VCaP (cell line): ENCODE data around the gene LYZL2.
"Not testable (repeated sequence)": the region's sequence is repeated elsewhere in the genome, so short reads cannot be mapped to it uniquely, and the experiment has no call there.

Experiments used
- H3K27ac ChIP-seq: fragments of 450-650 bp; 2 replicates; pipeline ENCODE4 v1.5.1; 2017
- TF ChIP-seq, protein P1 (sequence below): fragments of 450-650 bp; conservative IDR thresholded peaks from 2 replicates; pipeline ENCODE4 v1.5.1; 2017; ENCODE audit warnings: mild to moderate bottlenecking, moderate library complexity

The LYZL2 gene

DNA sequence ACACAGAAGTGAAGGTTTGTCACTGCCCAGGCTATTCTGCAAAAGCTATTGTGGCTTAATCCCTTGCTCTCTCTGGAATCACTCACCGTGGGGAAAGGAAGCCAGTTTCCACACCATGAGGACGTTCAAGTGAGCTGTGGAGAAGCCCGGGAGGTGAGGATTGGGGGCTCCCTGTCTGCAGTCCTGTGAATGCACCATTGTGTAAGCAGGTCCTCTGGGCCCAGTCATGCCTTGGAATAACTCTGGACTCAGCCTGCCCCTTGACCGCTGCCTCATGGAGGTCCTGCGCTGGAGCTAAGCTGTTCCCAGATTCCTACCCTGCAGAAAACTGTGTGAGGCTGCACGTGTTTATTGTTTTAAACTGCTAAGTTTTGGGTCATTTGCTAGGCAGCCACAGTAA is 33.5 kb downstream of the LYZL2 start:
- no peak overlapping the region for H3K27ac ChIP-seq
- TF ChIP-seq, protein P1, sequence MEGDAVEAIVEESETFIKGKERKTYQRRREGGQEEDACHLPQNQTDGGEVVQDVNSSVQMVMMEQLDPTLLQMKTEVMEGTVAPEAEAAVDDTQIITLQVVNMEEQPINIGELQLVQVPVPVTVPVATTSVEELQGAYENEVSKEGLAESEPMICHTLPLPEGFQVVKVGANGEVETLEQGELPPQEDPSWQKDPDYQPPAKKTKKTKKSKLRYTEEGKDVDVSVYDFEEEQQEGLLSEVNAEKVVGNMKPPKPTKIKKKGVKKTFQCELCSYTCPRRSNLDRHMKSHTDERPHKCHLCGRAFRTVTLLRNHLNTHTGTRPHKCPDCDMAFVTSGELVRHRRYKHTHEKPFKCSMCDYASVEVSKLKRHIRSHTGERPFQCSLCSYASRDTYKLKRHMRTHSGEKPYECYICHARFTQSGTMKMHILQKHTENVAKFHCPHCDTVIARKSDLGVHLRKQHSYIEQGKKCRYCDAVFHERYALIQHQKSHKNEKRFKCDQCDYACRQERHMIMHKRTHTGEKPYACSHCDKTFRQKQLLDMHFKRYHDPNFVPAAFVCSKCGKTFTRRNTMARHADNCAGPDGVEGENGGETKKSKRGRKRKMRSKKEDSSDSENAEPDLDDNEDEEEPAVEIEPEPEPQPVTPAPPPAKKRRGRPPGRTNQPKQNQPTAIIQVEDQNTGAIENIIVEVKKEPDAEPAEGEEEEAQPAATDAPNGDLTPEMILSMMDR, result no peak

DNA sequence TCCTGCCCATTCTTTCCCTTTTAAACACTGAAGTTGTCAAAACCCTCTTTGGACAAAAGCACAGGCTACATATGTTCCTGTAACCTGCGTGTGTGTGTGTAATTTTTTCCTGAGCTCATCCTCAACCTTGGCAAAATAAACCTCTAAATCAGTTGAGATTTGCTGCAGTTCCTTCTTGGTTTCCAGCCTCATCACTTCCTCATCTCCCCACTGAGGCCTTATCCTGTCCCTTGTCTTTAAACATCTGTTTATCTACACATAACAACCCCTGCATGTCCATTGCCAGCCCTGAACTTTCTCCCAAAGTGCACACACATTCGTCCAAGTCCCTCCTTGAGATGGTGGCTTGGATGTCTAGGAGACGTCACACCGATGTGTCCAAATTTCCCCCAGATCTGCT is 35.5 kb downstream of the LYZL2 start:
- H3K27ac ChIP-seq, result no peak overlapping the region
- TF ChIP-seq, protein P1, result no peak

DNA sequence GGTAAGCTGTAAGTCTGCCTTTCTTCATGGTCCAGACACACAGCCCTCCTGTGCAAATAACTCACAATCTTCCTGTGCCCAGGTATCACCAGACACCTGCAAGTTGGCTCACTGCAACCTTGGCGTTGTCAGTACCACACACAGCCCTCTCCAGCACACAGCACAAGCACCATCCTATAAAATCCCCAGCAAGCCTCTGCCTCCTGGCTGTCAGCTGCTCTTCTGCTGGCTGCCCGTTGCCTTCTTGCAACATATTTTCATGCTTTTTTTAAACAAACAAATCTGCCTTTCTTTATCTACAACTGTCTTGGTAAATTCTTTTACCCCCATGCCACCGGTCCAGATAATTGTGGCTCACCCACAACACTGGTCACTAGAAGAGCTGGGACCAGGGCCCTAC is 36.8 kb downstream of the LYZL2 start:
- H3K27ac ChIP-seq, result not testable (repeated sequence)

DNA sequence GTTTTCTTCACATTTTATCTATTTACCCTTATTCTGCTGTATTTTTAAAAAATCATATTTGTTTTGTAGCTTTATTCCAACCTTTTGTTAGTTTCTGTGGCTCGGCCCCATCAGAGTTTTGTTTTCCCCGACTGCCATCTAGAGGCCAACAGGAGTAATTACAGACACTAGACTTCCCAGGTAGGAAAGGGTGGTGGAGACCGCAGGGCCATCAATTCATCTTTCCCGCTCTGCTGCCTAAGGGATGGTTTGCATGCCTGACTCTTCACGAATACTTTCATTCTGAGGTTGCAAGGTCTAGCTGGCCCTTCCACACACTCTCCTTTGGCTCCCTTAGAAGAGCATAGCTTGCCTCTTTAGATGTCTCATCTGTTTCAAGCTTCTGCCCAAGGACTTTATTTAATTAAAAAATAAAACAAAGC is 38.3 kb downstream of the LYZL2 start:
- TF ChIP-seq, protein P1, result peak; percentile 83
- no peak overlapping the region for H3K27ac ChIP-seq

DNA sequence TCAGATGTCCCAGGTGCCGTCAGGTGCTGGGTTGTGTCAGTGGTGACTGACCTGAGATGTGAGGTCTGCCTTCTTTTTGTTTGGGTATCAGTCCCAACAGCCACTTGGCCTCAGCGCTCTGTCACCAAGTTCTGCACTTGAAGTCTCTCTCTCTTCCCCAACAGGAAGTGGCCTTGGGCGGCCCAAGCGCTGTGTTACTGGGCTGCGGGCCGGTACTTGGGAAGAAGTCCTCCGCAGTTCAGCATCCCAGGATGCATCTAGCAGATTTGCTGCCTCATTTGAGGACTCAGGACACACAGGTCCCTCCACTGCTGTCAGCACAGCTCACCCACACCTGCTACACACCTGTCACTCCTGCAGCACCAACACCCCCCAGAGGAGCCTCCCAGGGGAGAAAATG is 40.1 kb downstream of the LYZL2 start:
- no peak overlapping the region for H3K27ac ChIP-seq
- TF ChIP-seq, protein P1, result no peak

DNA sequence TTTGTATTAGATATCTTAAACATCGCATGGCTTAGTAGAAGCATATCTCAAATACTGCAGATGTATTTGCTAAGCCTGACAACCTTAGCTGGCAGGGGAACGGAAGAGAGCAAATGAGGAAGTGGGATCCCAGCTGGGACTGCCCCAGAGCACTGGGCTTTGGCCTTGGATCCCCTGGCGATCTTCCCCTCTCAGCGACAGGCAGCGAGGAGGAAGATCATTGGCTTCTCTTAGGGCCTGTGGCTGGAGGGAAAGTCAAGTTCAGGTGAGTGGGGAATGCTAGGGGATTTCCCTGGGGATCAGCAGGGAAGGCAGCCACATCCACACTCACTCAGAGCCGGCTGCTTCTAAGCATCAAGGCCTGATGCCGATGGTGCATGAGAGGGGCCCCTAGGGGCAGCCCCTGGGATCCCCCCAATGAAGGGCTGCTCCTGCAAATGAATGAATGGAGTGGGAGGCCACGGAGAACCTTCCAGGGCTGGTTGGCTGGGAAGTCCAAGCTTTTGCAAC is 42.0 kb downstream of the LYZL2 start:
- TF ChIP-seq, protein P1, result no peak
- no peak overlapping the region for H3K27ac ChIP-seq

DNA sequence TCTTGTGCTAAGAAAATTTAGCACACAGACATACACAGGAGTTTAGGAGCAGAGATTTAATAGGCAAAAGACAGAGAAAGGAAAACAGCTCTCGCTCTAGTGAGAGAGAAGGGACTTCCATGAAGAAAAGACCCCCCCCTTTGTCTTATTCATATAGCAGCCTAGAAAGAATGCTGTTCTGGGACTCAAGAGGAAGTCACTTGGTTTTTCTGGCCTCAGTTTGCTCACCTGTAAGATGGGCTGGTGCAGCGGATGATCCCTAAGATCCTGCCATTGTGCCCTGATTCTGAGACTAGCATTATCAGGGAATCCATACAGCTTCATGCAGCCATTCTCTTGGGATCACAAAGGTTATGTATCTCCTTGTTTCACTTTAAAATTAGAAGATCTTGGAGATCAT is 42.7 kb downstream of the LYZL2 start:
- H3K27ac ChIP-seq, result no peak overlapping the region
- TF ChIP-seq, protein P1, result no peak

DNA sequence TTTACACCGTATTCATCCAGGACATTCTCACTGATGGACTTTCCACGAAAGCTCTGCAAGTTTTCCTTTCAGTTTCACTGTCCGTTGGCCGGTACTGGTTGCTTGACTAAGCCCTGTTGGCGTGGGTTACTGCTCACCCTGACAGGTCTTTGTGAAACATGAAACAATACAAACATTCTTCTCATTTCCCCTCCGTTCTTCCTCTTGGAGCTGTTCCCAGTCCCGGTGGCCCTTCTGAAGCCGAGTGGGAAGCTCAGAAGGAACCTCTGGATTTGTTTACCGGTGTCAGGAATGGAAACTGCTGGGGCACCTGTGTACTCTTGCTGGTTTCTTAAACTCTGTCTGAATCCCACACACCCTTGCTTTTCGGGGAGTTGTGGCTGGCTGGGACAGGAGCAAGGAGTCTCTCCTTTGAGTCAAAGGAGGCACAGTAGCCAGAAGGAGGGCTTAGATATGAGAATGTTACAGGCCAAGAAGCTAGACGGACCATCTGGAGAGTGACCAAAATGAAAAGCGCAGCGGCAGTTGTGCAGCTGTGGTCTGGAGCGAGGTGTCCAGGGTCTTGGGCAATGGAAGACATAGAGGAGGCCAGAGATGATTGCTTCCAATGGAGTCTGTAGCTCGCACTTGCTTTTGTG is 45.7 kb downstream of the LYZL2 start:
- peak overlapping the region; percentile 93 for H3K27ac ChIP-seq
- TF ChIP-seq, protein P1, result no peak
